Measurements from ENCODE around the gene FAM118B.

Gene FAM118B

DNA sequence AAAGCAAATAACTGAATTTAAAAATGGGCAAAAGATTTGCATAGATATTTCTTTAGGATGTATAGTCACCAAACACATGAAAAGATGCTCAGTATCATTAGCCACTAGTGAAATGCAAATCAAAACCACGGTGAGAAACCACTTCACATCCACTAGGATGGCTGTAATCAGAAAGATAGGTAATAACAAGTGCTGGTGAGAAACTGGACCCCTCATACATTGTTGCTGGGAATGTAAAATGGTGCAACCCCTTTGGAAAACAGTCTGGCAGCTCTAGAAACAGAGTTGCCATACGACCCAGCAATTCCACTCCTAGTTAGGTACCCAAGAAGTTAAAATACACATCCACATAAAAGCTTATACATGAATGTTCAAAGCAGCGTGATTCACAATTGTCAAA lies 16.5 kb upstream of the FAM118B start:
- no peaks in the 10 kb centered on the region for H3K27me3 ChIP-seq (ENCODE audit: insufficient read depth, low read length, poor library complexity, severe bottlenecking)
- peaks cover 3% of the 10 kb centered on the region; the same call in 1 of the 2 replicates for H3K9me3 ChIP-seq (ENCODE audit: insufficient read depth, low read depth, low read length)
- H3K4me2 ChIP-seq (ENCODE audit: low read depth, low read length, poor library complexity, severe bottlenecking), result no peak overlapping the region
- no peaks in the 10 kb centered on the region for H3F3A ChIP-seq (ENCODE audit: low read depth)
- H3K4me1 ChIP-seq (ENCODE audit: insufficient read depth, low read length, poor library complexity, severe bottlenecking), result no peaks in the 10 kb centered on the region
- H3K36me3 ChIP-seq (ENCODE audit: insufficient read depth, low read length), result peaks cover 33% of the 10 kb centered on the region; the same call in 1 of the 2 replicates
- no peaks in the 10 kb centered on the region for H3K9me2 ChIP-seq (replicated peaks; ENCODE audit: low read depth, low read length)
- H3K79me2 ChIP-seq (ENCODE audit: insufficient read depth, low read length), result no peaks in the 10 kb centered on the region
- no peak for TF ChIP-seq EZH2phosphoT487 (IDR thresholded peaks at IDR 0.05; ENCODE audit: borderline replicate concordance)
- TF ChIP-seq, protein P1, sequence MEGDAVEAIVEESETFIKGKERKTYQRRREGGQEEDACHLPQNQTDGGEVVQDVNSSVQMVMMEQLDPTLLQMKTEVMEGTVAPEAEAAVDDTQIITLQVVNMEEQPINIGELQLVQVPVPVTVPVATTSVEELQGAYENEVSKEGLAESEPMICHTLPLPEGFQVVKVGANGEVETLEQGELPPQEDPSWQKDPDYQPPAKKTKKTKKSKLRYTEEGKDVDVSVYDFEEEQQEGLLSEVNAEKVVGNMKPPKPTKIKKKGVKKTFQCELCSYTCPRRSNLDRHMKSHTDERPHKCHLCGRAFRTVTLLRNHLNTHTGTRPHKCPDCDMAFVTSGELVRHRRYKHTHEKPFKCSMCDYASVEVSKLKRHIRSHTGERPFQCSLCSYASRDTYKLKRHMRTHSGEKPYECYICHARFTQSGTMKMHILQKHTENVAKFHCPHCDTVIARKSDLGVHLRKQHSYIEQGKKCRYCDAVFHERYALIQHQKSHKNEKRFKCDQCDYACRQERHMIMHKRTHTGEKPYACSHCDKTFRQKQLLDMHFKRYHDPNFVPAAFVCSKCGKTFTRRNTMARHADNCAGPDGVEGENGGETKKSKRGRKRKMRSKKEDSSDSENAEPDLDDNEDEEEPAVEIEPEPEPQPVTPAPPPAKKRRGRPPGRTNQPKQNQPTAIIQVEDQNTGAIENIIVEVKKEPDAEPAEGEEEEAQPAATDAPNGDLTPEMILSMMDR (conservative IDR thresholded peaks at IDR 0.05; ENCODE audit: low read length), result no peak
- H4K20me1 ChIP-seq (ENCODE audit: insufficient read depth, low read length, poor library complexity, severe bottlenecking), result no peaks in the 10 kb centered on the region
- no peak overlapping the region for H3K9ac ChIP-seq (ENCODE audit: low read depth, low read length, poor library complexity, severe bottlenecking)
- no peak overlapping the region for H3K4me3 ChIP-seq (ENCODE audit: low read length, poor library complexity, severe bottlenecking)
- H2AFZ ChIP-seq (ENCODE audit: low read length), result no peak overlapping the region

DNA sequence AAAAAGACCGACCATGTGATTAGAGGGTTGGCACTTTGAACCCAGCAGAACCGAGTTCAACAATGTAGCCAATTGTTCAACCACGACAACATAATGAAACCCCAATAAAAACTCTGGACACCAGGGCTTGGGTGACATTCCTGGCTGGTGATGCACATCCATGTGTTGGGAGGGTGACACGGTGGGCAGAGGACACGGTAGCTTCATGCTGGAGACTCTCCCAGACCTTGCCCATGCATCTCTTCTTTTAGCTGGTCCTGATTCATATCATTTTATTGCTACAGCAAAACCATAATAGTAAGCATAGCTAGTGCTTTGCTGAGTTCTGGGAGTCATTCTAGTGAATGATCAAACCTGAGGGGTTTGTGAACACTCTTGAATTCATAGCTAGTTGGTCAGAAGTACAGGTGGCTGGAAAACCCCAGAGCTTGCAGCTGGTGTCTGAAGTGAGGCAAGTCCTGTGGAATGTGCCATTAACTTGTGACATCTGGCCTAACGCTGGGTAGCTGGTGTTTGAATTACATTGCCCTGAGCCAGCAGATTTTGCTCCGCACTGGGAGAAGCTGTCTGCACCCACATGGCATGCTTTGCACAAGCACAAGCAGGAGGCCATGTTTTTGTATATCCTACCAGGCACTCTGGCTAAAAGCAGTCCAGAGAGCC lies 14.2 kb upstream of the FAM118B start:
- Histone ChIP-seq H3K4me1 (ENCODE audit: insufficient read depth, low read length, poor library complexity, severe bottlenecking) (no peaks in the 10 kb centered on the region), H3K9me3 (ENCODE audit: insufficient read depth, low read depth, low read length) (peaks cover 3% of the 10 kb centered on the region; the same call in 1 of the 2 replicates), H3K4me2 (ENCODE audit: low read depth, low read length, poor library complexity, severe bottlenecking) (no peak overlapping the region), H3K36me3 (ENCODE audit: insufficient read depth, low read length) (peaks cover 49% of the 10 kb centered on the region; the same call in 1 of the 2 replicates), H4K20me1 (ENCODE audit: insufficient read depth, low read length, poor library complexity, severe bottlenecking) (no peaks in the 10 kb centered on the region), H3K4me3 (ENCODE audit: low read length, poor library complexity, severe bottlenecking) (no peak overlapping the region), H2AFZ (ENCODE audit: low read length) (no peak overlapping the region), H3F3A (ENCODE audit: low read depth) (no peaks in the 10 kb centered on the region), H3K9ac (ENCODE audit: low read depth, low read length, poor library complexity, severe bottlenecking) (no peak overlapping the region), H3K79me2 (ENCODE audit: insufficient read depth, low read length) (no peaks in the 10 kb centered on the region), H3K9me2 (replicated peaks; ENCODE audit: low read depth, low read length) (no peaks in the 10 kb centered on the region), H3K27me3 (ENCODE audit: insufficient read depth, low read length, poor library complexity, severe bottlenecking) (no peaks in the 10 kb centered on the region)
- no peak for TF ChIP-seq EZH2phosphoT487 (IDR thresholded peaks at IDR 0.05; ENCODE audit: borderline replicate concordance)
- TF ChIP-seq, protein P1 (conservative IDR thresholded peaks at IDR 0.05; ENCODE audit: low read length), result no peak

DNA sequence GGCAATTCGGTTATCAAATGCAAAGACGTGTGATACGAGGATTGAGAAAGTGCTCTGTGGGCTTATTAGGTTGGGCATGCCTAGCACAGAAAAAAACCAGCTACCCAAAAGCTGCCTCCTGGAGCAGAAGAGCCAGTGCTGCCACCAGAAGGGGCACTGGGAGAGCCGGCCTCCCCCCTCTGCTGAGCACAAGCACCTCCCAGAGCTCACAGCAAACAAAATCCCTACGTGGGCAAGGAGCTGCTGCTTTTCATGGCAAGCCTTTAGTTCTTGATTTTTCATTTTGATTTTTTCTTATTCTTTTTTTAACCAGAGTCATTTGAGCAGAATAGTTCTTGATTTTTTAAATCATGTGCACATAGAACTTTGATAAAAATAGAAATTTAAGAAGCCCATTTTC lies 12.9 kb upstream of the FAM118B start:
- Histone ChIP-seq H3K4me3 (ENCODE audit: low read length, poor library complexity, severe bottlenecking) (no peak overlapping the region), H3K36me3 (ENCODE audit: insufficient read depth, low read length) (peaks cover 62% of the 10 kb centered on the region; the same call in 1 of the 2 replicates), H3K27me3 (ENCODE audit: insufficient read depth, low read length, poor library complexity, severe bottlenecking) (no peaks in the 10 kb centered on the region), H3K79me2 (ENCODE audit: insufficient read depth, low read length) (no peaks in the 10 kb centered on the region), H2AFZ (ENCODE audit: low read length) (no peak overlapping the region), H4K20me1 (ENCODE audit: insufficient read depth, low read length, poor library complexity, severe bottlenecking) (no peaks in the 10 kb centered on the region), H3K4me2 (ENCODE audit: low read depth, low read length, poor library complexity, severe bottlenecking) (no peak overlapping the region), H3K9me2 (replicated peaks; ENCODE audit: low read depth, low read length) (no peaks in the 10 kb centered on the region), H3F3A (ENCODE audit: low read depth) (no peaks in the 10 kb centered on the region), H3K4me1 (ENCODE audit: insufficient read depth, low read length, poor library complexity, severe bottlenecking) (no peaks in the 10 kb centered on the region), H3K9me3 (ENCODE audit: insufficient read depth, low read depth, low read length) (peaks cover 3% of the 10 kb centered on the region; the same call in 1 of the 2 replicates), H3K9ac (ENCODE audit: low read depth, low read length, poor library complexity, severe bottlenecking) (no peak overlapping the region)
- TF ChIP-seq EZH2phosphoT487 (IDR thresholded peaks at IDR 0.05; ENCODE audit: borderline replicate concordance), result no peak
- TF ChIP-seq, protein P1 (conservative IDR thresholded peaks at IDR 0.05; ENCODE audit: low read length), result no peak

Data from Loucy (cell line).